HepG2 (cell line): Measurements from ENCODE around the gene KRTCAP2. TPM values are rescaled to one million over a fixed set of nuclear protein-coding genes. Genes with fewer than 3 reads are reported as not detected.

Experiments
- ATAD3A ChIP-seq: sonication (generic); formaldehyde crosslinking; IDR thresholded peaks from 2 replicates; pipeline ENCODE4 v1.4.0; 2020; ENCODE audit warnings: missing genetic modification reagents
- CCAR2 ChIP-seq: fragments of 200-400 bp; formaldehyde crosslinking; optimal IDR thresholded peaks from 2 replicates; pipeline ENCODE3; 2018; ENCODE audit warnings: low read depth, mild to moderate bottlenecking, low read length, moderate library complexity
- HNRNPH1 ChIP-seq: fragments of 200-400 bp; formaldehyde crosslinking; optimal IDR thresholded peaks from 2 replicates; pipeline ENCODE3; 2017; ENCODE audit warnings: mild to moderate bottlenecking, low read depth, low read length
- JARID2 ChIP-seq: sonication (generic); formaldehyde crosslinking; IDR thresholded peaks from 2 replicates; pipeline ENCODE4 v1.8.1; 2023; ENCODE audit warnings: missing genetic modification reagents, inconsistent platforms; ENCODE audit not compliant: insufficient replicate concordance
- LCORL ChIP-seq, 2 experiments: fragments of 450-650 bp in 1 of 2; sonication (generic) in 1 of 2; formaldehyde crosslinking in 1 of 2; IDR thresholded peaks; 2 replicates each; pipeline versions ENCODE4 v1.5.0 to v1.6.1; 2017 to 2020; ENCODE audit warnings: antibody characterized with exemption in 1 of 2, missing genetic modification reagents in 1 of 2
- MED13 ChIP-seq: sonication (generic); formaldehyde crosslinking; IDR thresholded peaks from 2 replicates; pipeline ENCODE4 v1.5.0; 2020; ENCODE audit warnings: missing genetic modification reagents
- NBN ChIP-seq: fragments of 450-650 bp; conservative IDR thresholded peaks from 2 replicates; pipeline ENCODE4 v1.6.1; 2017
- NFIC ChIP-seq: IDR thresholded peaks from 2 replicates; pipeline ENCODE4 v1.6.1; 2012; ENCODE audit warnings: mild to moderate bottlenecking, low read length, inconsistent platforms
- RBM22 ChIP-seq: fragments of 200-400 bp; formaldehyde crosslinking; optimal IDR thresholded peaks from 2 replicates; pipeline ENCODE3; 2017; ENCODE audit warnings: mild to moderate bottlenecking, low read length, moderate library complexity
- RFX5 ChIP-seq: IDR thresholded peaks from 2 replicates; pipeline ENCODE4 v1.6.1; 2011; ENCODE audit warnings: low read depth, low read length, improper control_type of control experiment
- SNAPC2 ChIP-seq: sonication (generic); formaldehyde crosslinking; IDR thresholded peaks from 2 replicates; pipeline ENCODE4 v1.8.1; 2022; ENCODE audit warnings: mild to moderate bottlenecking, missing genetic modification reagents
- STAG1 ChIP-seq: sonication (generic); formaldehyde crosslinking; IDR thresholded peaks from 2 replicates; pipeline ENCODE4 v1.4.0; 2020; ENCODE audit warnings: missing genetic modification reagents
- ZFP37 ChIP-seq: sonication (generic); formaldehyde crosslinking; IDR thresholded peaks from 2 replicates; pipeline ENCODE4 v1.4.0; 2020; ENCODE audit warnings: missing genetic modification reagents, borderline replicate concordance
- ZNF101 ChIP-seq: sonication (generic); formaldehyde crosslinking; IDR thresholded peaks from 2 replicates; pipeline ENCODE4 v1.4.0; 2020; ENCODE audit warnings: mild to moderate bottlenecking, low read depth, missing genetic modification reagents, borderline replicate concordance
- ZNF251 ChIP-seq: sonication (generic); formaldehyde crosslinking; IDR thresholded peaks from 2 replicates; pipeline ENCODE4 v1.9.0; 2021; ENCODE audit warnings: mild to moderate bottlenecking, missing genetic modification reagents
- ZNF616 ChIP-seq: sonication (generic); formaldehyde crosslinking; IDR thresholded peaks from 2 replicates; pipeline ENCODE4 v1.5.0; 2020; ENCODE audit warnings: low read depth, mild to moderate bottlenecking, missing genetic modification reagents
- ZNF652 ChIP-seq: IDR thresholded peaks from 2 replicates; pipeline ENCODE4 v1.6.1; 2016; ENCODE audit warnings: low read depth, borderline replicate concordance
- polyA plus RNA-seq, 8 experiments: library from polyadenylated mRNA; depleted of rRNA in 3 of 8; stranded (reverse) in 7 of 8; unstranded in 1 of 8; fragments of >200 nt; fragmentation: Illumina TruSeq in 4 of 8; extraction: Trizol in 4 of 8; gene quantifications; 2 replicates each; pipeline versions ENCODE4 v1.2.1 to v1.2.3, GENCODE V29; 2011 to 2016; ENCODE audit warnings: low read depth in 4 of 8, missing spikeins in 1 of 8, mixed read lengths in 1 of 8; ENCODE audit not compliant: insufficient read depth in 1 of 8
- total RNA-seq, 5 experiments: library from RNA; depleted of rRNA; stranded (reverse); fragments of >200 nt; fragmentation: Illumina TruSeq; extraction: Trizol; gene quantifications; 2 replicates each; pipeline ENCODE4 v1.2.3, GENCODE V29; 2016; ENCODE audit warnings: low read depth in 1 of 5
- TF ChIP-seq, protein P1 (sequence below): sonication (generic); formaldehyde crosslinking; IDR thresholded peaks from 2 replicates; pipeline ENCODE4 v1.8.1; 2022; ENCODE audit warnings: low read depth, mild to moderate bottlenecking, missing genetic modification reagents
- TF ChIP-seq, protein P2 (sequence below): sonication (generic); formaldehyde crosslinking; IDR thresholded peaks from 2 replicates; pipeline ENCODE4 v1.4.0; 2020; ENCODE audit warnings: missing genetic modification reagents, borderline replicate concordance
- TF ChIP-seq, protein P3 (sequence below): sonication (generic); formaldehyde crosslinking; IDR thresholded peaks from 2 replicates; pipeline ENCODE4 v1.4.0; 2020; ENCODE audit warnings: missing genetic modification reagents

The KRTCAP2 gene
- total and polyA plus RNA-seq, 2 of the 13 experiments (the other 11 are each of a cell fraction or from before 2014, with no cell fraction given), result 77.3 to 79.4 TPM

DNA sequence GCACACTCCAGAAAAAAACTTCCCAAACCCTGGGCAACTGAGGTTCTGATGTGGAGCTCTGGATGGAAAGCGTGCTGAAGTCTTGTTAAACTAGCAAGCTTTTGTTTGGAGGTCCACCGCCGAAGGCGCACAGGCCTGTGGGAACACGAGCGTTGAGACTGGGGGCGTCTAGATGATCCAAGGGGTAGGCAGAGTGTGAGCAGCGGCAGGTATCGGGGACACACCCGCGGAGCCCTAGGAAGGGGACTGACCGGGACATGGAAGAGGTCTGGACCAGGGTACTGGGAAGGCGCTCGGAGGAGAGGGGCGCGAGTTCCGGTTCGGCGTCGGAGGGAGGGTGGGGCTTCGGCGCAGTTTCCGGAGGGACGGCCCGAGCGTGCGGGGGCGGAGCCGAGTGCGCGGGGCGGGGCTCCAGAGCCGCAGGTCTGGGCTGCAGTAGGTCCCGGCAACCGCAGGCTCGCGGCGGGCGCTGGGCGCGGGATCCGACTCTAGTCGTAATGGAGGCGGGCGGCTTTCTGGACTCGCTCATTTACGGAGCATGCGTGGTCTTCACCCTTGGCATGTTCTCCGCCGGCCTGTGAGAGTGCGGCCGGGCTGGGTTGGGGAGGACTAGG lies 37.6 kb downstream of the KRTCAP2 start, which contains the start of gene SLC50A1 (continued):
- TF ChIP-seq, protein P1, sequence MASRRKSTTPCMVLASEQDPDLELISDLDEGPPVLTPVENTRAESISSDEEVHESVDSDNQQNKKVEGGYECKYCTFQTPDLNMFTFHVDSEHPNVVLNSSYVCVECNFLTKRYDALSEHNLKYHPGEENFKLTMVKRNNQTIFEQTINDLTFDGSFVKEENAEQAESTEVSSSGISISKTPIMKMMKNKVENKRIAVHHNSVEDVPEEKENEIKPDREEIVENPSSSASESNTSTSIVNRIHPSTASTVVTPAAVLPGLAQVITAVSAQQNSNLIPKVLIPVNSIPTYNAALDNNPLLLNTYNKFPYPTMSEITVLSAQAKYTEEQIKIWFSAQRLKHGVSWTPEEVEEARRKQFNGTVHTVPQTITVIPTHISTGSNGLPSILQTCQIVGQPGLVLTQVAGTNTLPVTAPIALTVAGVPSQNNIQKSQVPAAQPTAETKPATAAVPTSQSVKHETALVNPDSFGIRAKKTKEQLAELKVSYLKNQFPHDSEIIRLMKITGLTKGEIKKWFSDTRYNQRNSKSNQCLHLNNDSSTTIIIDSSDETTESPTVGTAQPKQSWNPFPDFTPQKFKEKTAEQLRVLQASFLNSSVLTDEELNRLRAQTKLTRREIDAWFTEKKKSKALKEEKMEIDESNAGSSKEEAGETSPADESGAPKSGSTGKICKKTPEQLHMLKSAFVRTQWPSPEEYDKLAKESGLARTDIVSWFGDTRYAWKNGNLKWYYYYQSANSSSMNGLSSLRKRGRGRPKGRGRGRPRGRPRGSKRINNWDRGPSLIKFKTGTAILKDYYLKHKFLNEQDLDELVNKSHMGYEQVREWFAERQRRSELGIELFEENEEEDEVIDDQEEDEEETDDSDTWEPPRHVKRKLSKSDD (CRISPR knock-in tag), result peak; percentile 60
- no peak for TF ChIP-seq ATAD3A (CRISPR knock-in tag)
- TF ChIP-seq SNAPC2 (CRISPR knock-in tag), result no peak; the same call in 1 of the 2 replicates
- no peak for TF ChIP-seq MED13 (CRISPR knock-in tag)
- TF ChIP-seq, protein P2, sequence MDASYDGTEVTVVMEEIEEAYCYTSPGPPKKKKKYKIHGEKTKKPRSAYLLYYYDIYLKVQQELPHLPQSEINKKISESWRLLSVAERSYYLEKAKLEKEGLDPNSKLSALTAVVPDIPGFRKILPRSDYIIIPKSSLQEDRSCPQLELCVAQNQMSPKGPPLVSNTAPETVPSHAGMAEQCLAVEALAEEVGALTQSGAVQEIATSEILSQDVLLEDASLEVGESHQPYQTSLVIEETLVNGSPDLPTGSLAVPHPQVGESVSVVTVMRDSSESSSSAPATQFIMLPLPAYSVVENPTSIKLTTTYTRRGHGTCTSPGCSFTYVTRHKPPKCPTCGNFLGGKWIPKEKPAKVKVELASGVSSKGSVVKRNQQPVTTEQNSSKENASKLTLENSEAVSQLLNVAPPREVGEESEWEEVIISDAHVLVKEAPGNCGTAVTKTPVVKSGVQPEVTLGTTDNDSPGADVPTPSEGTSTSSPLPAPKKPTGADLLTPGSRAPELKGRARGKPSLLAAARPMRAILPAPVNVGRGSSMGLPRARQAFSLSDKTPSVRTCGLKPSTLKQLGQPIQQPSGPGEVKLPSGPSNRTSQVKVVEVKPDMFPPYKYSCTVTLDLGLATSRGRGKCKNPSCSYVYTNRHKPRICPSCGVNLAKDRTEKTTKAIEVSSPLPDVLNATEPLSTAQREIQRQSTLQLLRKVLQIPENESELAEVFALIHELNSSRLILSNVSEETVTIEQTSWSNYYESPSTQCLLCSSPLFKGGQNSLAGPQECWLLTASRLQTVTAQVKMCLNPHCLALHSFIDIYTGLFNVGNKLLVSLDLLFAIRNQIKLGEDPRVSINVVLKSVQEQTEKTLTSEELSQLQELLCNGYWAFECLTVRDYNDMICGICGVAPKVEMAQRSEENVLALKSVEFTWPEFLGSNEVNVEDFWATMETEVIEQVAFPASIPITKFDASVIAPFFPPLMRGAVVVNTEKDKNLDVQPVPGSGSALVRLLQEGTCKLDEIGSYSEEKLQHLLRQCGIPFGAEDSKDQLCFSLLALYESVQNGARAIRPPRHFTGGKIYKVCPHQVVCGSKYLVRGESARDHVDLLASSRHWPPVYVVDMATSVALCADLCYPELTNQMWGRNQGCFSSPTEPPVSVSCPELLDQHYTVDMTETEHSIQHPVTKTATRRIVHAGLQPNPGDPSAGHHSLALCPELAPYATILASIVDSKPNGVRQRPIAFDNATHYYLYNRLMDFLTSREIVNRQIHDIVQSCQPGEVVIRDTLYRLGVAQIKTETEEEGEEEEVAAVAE, result peak; percentile 42; the same call in 1 of the 2 replicates
- TF ChIP-seq CCAR2, result no peak
- peak; percentile 77 for TF ChIP-seq HNRNPH1
- no peak for TF ChIP-seq JARID2
- peak; percentile 98 for TF ChIP-seq RBM22
- no peak for TF ChIP-seq ZNF251 (CRISPR knock-in tag)
- no peak; the same call in 1 of the 2 replicates for TF ChIP-seq ZFP37 (CRISPR knock-in tag)
- TF ChIP-seq NFIC, result no peak
- 0 out of 2 replicates have a peak, but pooled peaks have one; percentile 79 for TF ChIP-seq ZNF101 (CRISPR knock-in tag)
- TF ChIP-seq ZNF652 (CRISPR knock-in tag), result no peak
- TF ChIP-seq STAG1 (CRISPR knock-in tag), result no peak
- 0 out of 2 replicates have a peak, but pooled peaks have one; percentile 39 for TF ChIP-seq ZNF616
- TF ChIP-seq, protein P3, sequence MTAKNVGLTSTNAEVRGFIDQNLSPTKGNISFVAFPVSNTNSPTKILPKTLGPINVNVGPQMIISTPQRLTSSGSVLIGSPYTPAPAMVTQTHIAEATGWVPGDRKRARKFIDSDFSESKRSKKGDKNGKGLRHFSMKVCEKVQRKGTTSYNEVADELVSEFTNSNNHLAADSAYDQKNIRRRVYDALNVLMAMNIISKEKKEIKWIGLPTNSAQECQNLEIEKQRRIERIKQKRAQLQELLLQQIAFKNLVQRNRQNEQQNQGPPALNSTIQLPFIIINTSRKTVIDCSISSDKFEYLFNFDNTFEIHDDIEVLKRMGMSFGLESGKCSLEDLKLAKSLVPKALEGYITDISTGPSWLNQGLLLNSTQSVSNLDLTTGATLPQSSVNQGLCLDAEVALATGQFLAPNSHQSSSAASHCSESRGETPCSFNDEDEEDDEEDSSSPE (CRISPR knock-in tag), result peak; percentile 56
- no peak for TF ChIP-seq NBN
- no peak for TF ChIP-seq LCORL (IDR thresholded peaks at IDR 0.05)
- TF ChIP-seq LCORL (CRISPR knock-in tag; IDR thresholded peaks at IDR 0.05), result peak; percentile 49; the same call in 1 of the 2 replicates
- no peak for TF ChIP-seq RFX5
